ENCODE measurements around the gene PCMTD2. TPM values are rescaled to one million over a fixed set of nuclear protein-coding genes. Genes with fewer than 3 reads are reported as not detected.

Gene PCMTD2
- polyA plus RNA-seq, 1 donor from 2014 or later: 35.7 TPM

DNA sequence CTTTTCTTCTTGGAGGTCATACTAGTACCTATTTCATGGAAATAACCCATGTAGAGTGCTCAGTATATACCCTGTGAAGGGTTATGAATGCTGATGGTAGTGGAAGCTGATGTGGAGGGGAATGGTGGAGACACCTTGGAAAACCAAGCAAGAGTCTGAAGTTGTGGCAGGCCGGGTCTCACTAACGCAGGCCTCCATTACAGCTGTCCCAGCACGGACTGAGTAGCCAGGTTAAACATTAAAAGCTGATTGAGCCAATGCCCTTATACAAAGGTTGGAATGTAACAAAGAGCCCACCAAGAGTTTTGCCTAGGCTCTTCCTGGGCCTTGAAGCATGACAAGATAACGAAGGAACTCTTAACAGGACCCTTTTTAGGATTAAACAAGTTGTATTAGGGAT lies 2.1 kb upstream of the PCMTD2 start:
- Mint-ChIP-seq H3K36me3 (peaks cover 2% of the 10 kb centered on the region), H3K27me3 (peaks cover 7% of the 10 kb centered on the region), H3K9me3 (no peaks in the 10 kb centered on the region), H3K27ac (peak overlapping the region in 1 of 3 donors; percentile 79), H3K4me3 (peak overlapping the region in 3 of 4 donors; percentile 24 to 91 (median 60)), H3K4me1 (peaks cover 22 to 31% (median 22%) of the 10 kb centered on the region in 3 donors)

GRCh38 chr20:64254156-64254555 lies 1.4 kb upstream of the PCMTD2 start:
- H3K4me3 Mint-ChIP-seq: peak overlapping the region; percentile 26 to 91 (median 66)
- H3K27me3 Mint-ChIP-seq: peaks cover 6% of the 10 kb centered on the region
- H3K4me1 Mint-ChIP-seq: peaks cover 28 to 38% (median 29%) of the 10 kb centered on the region in 3 donors
- H3K9me3 Mint-ChIP-seq: no peaks in the 10 kb centered on the region
- peaks cover 6% of the 10 kb centered on the region for H3K36me3 Mint-ChIP-seq
- peak overlapping the region in 2 of 3 donors; percentile 3 to 82 for H3K27ac Mint-ChIP-seq

GRCh38 chr20:64254571-64255360 lies 782 bp upstream of the PCMTD2 start:
- Mint-ChIP-seq H3K27ac (peak overlapping the region; percentile 20 to 85 (median 82)), H3K4me3 (peak overlapping the region; percentile 26 to 91 (median 78)), H3K27me3 (peaks cover 6% of the 10 kb centered on the region), H3K9me3 (no peaks in the 10 kb centered on the region), H3K4me1 (peaks cover 29 to 38% (median 30%) of the 10 kb centered on the region in 3 donors), H3K36me3 (peaks cover 6% of the 10 kb centered on the region)

- Mint-ChIP-seq H3K4me3 (peak overlapping the region; percentile 90 to 97 (median 94)), H3K27me3 (peaks cover 4% of the 10 kb centered on the region), H3K4me1 (peaks cover 35 to 49% (median 37%) of the 10 kb centered on the region in 3 donors)
Measured at GRCh38 chr20:64256282-64256935, 861 bp downstream of the PCMTD2 start.

GRCh38 chr20:64257107-64257757 lies 1.7 kb downstream of the PCMTD2 start:
- Mint-ChIP-seq H3K9me3 (no peaks in the 10 kb centered on the region), H3K36me3 (peaks cover 8% of the 10 kb centered on the region), H3K27ac (peak overlapping the region; percentile 83 to 93 (median 86)), H3K27me3 (peaks cover 4% of the 10 kb centered on the region), H3K4me3 (peak overlapping the region; percentile 1 to 96 (median 90)), H3K4me1 (peaks cover 35 to 50% (median 37%) of the 10 kb centered on the region in 3 donors)

More at GRCh38 chr20:64256282-64256935, 861 bp downstream of the PCMTD2 start:
- Mint-ChIP-seq H3K36me3 (peaks cover 8% of the 10 kb centered on the region), H3K9me3 (no peaks in the 10 kb centered on the region), H3K27ac (peak overlapping the region; percentile 83 to 93 (median 86))

DNA sequence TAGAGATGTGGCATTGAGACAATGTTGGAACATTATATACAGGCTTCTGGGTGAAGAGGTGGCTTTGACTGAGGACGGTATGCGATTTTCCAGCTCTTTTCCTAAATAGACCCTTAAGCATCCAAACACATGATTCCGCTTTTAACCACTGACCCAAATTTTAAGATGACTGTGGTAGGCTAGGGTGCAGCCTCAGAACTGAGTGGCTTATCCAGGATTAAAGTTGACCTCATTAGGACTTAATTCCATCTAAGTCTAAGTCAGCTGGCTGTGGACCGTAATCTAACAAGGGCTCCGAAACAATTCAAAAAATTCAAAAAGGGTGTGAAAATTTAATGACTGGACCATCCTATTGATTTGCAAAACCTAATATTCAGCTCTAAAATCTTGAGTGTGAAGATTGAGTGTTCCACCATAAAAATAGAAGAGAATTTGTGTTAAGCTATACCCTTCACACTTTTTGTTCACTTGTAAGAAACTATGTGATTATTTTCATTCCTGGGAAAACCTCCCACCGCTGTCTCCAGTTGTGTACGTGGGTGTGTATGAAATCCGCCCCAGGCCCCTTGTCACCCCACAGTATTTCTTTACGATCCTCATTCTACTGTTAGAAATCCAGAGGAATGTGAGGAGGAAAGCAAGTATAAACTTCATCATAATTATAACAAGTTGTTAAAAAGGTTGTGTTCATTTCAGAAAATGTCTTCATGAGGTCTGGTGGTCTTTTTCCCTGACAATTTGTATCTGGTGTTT lies 2.7 kb downstream of the PCMTD2 start:
- Mint-ChIP-seq H3K27me3 (no peaks in the 10 kb centered on the region), H3K36me3 (peaks cover 13% of the 10 kb centered on the region), H3K4me1 (peaks cover 32 to 49% (median 38%) of the 10 kb centered on the region in 3 donors), H3K9me3 (no peaks in the 10 kb centered on the region), H3K4me3 (peak overlapping the region in 2 of 4 donors; percentile 58 to 81), H3K27ac (peak overlapping the region in 2 of 3 donors; percentile 72 to 81)

GRCh38 chr20:64260239-64260638 lies 4.7 kb downstream of the PCMTD2 start:
- H3K36me3 Mint-ChIP-seq: peaks cover 15% of the 10 kb centered on the region
- H3K9me3 Mint-ChIP-seq: no peaks in the 10 kb centered on the region

GRCh38 chr20:64261138-64261537 lies 5.6 kb downstream of the PCMTD2 start:
- Mint-ChIP-seq H3K27me3 (no peaks in the 10 kb centered on the region), H3K36me3 (peaks cover 15% of the 10 kb centered on the region), H3K27ac (no peak overlapping the region), H3K4me3 (peak overlapping the region in 1 of 4 donors; percentile 52), H3K4me1 (peaks cover 31 to 54% (median 42%) of the 10 kb centered on the region in 3 donors), H3K9me3 (no peaks in the 10 kb centered on the region)

More at GRCh38 chr20:64260239-64260638, 4.7 kb downstream of the PCMTD2 start:
- no peak overlapping the region for H3K4me3 Mint-ChIP-seq
- H3K27ac Mint-ChIP-seq: peak overlapping the region in 1 of 3 donors; percentile 25
- no peaks in the 10 kb centered on the region for H3K27me3 Mint-ChIP-seq
- peaks cover 34 to 55% (median 42%) of the 10 kb centered on the region in 3 donors for H3K4me1 Mint-ChIP-seq

DNA sequence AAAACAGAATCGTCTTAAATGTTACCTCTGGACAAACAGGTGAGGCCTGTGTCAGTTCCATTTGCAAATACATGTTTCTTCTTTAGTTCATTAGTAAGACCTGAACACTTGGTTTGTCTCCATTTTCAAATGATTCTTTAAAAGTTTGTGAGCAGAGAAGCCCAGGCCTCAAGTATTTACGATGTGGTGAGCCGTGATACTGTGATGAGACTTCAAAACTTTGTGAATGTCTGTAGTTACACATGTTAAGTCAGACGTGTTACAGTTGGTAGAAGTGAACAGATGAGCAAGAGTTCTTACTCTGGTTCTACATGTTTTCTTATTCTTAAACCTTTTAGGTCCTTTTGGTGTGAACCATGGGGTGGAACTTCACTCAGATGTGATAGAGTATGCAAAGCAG lies 8.5 kb downstream of the PCMTD2 start:
- Mint-ChIP-seq H3K27ac (no peak overlapping the region), H3K9me3 (no peaks in the 10 kb centered on the region), H3K4me1 (peaks cover 10 to 28% (median 20%) of the 10 kb centered on the region in 3 donors), H3K27me3 (no peaks in the 10 kb centered on the region), H3K36me3 (peaks cover 13% of the 10 kb centered on the region), H3K4me3 (no peak overlapping the region)

DNA sequence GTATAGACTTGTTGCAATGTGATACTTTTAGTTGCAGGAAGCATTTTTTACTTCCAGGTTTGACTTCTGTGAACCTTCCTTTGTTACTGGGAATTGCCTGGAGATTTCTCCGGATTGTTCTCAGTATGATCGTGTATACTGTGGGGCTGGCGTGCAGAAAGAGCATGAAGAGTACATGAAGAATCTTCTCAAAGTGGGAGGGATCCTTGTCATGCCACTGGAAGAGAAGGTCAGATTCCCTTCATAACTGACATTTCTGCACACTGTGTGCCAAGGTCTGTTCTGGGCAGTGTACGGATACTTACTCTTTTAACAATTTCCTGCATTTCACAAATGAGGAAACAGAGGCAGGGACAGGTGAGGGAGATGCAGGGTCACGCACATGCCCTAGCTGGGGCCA lies 9.7 kb downstream of the PCMTD2 start:
- no peaks in the 10 kb centered on the region for H3K27me3 Mint-ChIP-seq
- peaks cover 0 to 2% (median 0%) of the 10 kb centered on the region in 3 donors for H3K9me3 Mint-ChIP-seq
- H3K4me3 Mint-ChIP-seq: no peak overlapping the region
- peaks cover 19% of the 10 kb centered on the region for H3K36me3 Mint-ChIP-seq
- H3K4me1 Mint-ChIP-seq: peaks cover 10 to 27% (median 20%) of the 10 kb centered on the region in 3 donors
- no peak overlapping the region for H3K27ac Mint-ChIP-seq

DNA sequence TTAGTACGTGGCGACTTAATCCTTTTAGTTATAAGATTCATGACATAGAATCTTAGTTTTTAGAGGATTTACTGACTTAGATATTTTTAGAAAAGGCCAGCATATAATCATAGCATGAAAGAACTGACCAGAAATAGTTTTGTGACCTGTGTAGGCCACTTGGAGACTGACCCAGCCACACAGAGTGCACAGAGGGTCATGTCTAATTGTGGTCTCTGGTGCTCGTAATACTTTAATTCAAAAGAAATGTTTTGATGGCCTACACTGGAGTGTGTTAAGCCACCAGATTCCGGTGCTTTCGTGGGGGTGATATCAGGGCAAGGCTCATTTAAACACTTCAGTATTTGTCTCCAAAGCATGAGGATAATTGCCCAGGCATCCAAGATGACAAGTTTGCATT lies 11.4 kb downstream of the PCMTD2 start:
- Mint-ChIP-seq H3K36me3 (peaks cover 19% of the 10 kb centered on the region), H3K9me3 (peaks cover 0 to 3% (median 0%) of the 10 kb centered on the region in 3 donors), H3K27ac (no peak overlapping the region), H3K4me1 (peaks cover 6 to 21% (median 14%) of the 10 kb centered on the region in 3 donors), H3K4me3 (no peak overlapping the region), H3K27me3 (no peaks in the 10 kb centered on the region)

DNA sequence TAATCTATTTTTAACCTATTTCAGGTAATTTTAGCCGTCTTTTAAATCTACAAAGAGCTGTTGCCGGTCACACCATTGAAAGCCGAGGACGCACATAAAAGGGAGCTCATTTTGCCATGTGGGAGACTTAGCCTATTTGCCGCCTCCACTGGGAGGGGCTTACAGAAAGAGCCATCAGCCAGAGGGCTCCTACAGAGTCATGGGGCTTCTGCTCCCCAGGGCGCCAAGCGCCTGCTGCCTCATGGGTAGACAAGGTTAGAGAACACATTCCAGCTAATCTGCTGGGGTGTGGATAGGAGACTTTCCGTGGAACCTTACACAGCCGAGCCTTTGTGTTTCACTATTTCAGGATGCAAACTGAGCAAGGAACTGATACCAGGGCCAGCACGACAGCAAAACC lies 12.6 kb downstream of the PCMTD2 start:
- Mint-ChIP-seq H3K27me3 (no peaks in the 10 kb centered on the region), H3K27ac (peak overlapping the region in 1 of 3 donors; percentile 16), H3K9me3 (peaks cover 0 to 3% (median 0%) of the 10 kb centered on the region in 3 donors), H3K4me1 (peaks cover 5 to 15% (median 6%) of the 10 kb centered on the region in 3 donors), H3K4me3 (no peak overlapping the region), H3K36me3 (peaks cover 12% of the 10 kb centered on the region)

- Mint-ChIP-seq H3K4me3 (no peak overlapping the region), H3K4me1 (peaks cover 0 to 5% (median 4%) of the 10 kb centered on the region in 3 donors), H3K27ac (peak overlapping the region in 1 of 3 donors; percentile 65), H3K9me3 (peaks cover 0 to 3% (median 0%) of the 10 kb centered on the region in 3 donors), H3K36me3 (peaks cover 11% of the 10 kb centered on the region), H3K27me3 (no peaks in the 10 kb centered on the region)
Measured at GRCh38 chr20:64269604-64270411, 14.3 kb downstream of the PCMTD2 start.
